VCaP (cell line): ENCODE measurements around the gene PRDM16.

Source experiments
- H3K27ac ChIP-seq: fragments of 450-650 bp; 2 replicates; pipeline ENCODE4 v1.5.1; 2017
- TF ChIP-seq, protein P1 (sequence below): fragments of 450-650 bp; conservative IDR thresholded peaks from 2 replicates; pipeline ENCODE4 v1.5.1; 2017; ENCODE audit warnings: mild to moderate bottlenecking, moderate library complexity

Gene PRDM16

DNA sequence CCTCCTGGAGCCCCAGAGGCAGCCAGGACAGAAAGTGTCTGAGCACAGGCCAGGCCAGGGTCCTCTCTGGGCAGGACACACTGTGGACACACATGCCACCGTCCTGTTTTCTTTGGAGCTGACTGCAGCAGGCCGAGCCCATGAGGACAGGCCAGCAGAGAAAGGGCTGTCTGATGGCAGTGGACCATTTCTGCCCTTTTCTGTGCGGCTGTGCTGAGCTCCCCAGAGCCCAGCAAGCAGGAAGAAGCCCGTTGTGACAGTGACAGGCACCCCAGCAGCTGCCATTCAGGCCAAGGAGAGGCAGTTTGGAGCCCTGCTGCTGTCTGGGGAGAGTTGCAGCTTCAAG lies 269.7 kb downstream of the PRDM16 start:
- TF ChIP-seq, protein P1, sequence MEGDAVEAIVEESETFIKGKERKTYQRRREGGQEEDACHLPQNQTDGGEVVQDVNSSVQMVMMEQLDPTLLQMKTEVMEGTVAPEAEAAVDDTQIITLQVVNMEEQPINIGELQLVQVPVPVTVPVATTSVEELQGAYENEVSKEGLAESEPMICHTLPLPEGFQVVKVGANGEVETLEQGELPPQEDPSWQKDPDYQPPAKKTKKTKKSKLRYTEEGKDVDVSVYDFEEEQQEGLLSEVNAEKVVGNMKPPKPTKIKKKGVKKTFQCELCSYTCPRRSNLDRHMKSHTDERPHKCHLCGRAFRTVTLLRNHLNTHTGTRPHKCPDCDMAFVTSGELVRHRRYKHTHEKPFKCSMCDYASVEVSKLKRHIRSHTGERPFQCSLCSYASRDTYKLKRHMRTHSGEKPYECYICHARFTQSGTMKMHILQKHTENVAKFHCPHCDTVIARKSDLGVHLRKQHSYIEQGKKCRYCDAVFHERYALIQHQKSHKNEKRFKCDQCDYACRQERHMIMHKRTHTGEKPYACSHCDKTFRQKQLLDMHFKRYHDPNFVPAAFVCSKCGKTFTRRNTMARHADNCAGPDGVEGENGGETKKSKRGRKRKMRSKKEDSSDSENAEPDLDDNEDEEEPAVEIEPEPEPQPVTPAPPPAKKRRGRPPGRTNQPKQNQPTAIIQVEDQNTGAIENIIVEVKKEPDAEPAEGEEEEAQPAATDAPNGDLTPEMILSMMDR: no peak
- peak overlapping the region; percentile 54 for H3K27ac ChIP-seq

DNA sequence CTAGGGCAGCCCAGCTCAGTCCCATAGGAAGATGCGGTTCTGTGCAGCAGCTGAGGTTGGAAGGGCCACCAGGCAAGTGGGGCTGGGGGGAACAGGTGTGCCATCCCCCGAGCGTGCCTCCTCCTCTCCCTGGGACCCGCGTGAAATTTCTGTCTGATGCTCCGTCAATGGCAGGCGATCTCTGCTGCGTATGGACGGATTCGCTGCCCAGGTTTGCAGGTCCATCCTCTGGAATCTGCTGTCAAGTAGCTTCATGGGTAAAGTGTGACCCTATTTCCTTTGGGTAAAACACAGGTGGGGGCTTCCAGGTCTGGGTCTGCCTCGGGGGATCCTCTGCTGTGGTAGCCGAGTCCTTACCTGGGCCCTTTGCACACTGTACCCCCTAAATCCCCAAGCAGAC lies 270.9 kb downstream of the PRDM16 start:
- TF ChIP-seq, protein P1: no peak
- no peak overlapping the region for H3K27ac ChIP-seq

DNA sequence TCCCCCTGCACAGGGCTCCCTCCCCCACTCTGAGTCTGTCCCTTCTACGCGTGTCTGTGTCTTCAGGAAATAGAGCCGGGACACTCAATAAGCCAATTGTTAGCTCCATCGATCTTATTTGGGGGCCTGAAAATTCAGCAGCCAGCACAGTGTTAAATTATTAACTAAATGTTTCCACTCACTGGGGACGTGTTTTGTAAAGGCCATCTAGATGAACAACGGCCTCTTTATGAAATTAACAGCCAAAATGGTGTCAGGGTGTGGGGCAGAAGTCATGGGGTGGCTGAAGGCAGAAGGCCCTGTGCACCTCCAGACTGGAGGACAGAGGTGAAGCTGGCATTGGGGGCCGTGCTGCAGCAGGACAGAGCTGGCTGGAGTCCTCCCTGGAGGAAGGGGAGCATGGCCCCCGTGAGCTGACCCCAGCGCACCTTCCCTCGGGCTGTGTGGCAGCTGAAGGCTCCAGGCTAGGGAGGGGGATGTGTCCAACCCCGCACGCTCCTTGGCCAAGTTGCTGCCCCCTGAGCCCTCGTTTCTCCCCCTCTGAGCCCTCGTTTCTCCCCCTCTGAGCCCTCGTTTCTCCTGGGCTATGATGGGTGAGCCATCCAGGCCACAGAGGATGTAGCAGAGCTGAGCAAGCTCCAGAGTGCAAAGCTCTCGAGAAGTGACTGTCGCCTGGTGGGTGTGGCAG lies 271.7 kb downstream of the PRDM16 start:
- TF ChIP-seq, protein P1: no peak
- H3K27ac ChIP-seq: no peak overlapping the region

DNA sequence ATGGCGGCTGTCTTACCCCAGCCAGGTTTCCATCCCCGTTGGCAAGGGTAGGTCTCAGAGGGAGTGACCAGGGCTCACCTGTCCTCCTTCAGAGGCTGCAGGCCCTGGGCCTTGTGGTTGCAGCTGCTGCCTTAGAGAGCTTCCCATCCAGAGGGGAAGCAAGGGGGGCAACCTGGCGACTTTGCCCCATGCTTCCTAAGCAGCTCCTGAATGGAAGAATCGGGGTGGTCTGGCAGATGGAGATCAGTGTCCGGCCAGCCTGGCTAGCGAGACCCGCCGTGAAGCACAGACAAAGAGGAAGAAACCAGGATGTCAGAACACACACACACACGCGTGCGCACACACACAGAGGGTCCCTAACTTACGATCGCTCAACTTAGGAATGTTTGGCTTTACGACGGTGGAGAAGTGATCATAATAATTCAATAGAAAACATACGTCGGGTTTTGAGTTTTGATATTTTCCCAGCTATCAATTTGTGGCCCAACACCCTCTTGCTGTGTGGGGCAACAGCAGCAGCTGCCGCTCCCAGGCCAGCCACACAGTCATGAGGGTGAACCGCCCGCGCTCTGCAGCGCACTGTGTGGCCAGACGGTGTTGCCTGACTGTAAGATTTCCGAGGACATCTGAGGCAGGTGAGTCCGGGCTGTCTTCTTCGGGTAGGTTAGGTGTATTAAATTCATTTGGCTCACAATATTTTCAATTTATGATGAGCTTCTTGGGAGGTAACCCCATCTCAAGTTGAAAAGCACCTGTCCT lies 272.4 kb downstream of the PRDM16 start:
- TF ChIP-seq, protein P1: no peak
- no peak overlapping the region for H3K27ac ChIP-seq

DNA sequence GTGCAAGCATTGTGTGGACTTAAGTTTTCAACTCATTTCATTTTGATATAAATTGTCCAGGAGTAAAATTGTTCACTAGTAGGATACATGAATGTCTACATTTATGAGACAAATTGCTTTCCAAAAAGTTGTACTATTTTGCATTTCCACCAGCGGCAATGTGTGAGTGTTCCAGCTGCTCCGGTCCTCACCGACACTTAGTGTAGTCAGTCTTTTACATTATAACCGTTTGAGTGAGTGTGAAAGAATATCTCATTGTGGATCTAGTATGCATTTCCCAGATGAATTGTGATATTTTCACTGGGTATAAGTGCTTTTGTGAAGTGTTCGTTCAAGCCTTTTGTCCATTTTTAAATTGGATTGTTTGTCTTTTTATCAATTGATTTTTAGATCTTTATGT lies 274.0 kb downstream of the PRDM16 start:
- no peak overlapping the region for H3K27ac ChIP-seq
- TF ChIP-seq, protein P1: no peak

DNA sequence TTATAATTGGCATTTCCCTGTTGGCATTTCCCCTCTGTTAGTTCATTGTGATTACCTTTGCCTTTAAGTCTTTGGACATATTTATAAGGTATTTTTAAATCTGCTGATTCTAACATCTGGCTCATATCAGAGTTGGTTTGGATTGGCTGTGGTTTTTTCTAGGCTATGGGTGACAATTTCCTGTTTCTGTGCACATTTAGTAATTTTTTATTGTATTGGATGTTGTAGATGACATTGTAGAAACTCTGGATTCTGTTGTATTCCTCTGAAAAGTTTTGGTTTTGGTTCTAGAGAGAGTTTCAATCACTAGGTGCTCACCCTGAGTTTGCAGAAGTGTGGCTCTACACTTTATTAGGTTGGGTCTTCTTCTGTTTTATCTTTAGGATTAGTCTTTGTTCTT lies 275.4 kb downstream of the PRDM16 start:
- TF ChIP-seq, protein P1: no peak

DNA sequence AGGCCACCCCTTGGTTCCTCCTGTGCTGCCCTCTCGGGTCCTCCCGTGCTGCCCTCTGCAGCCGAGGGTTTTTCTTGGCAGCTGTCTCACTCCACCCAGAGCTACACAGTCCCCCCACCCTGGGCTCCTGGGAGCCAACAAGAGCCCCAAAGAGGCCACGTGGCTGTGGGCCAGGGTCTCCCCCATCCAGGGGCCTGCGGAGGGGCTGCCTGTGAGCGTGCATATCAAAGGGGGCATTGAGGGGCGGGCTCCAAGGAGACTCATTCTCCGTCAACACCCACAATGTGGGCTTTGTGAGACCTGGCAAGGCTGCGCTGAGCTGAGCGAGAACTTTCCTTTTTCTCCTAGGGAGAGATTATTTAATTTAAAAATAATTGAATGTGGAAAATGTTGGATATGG lies 276.8 kb downstream of the PRDM16 start:
- TF ChIP-seq, protein P1: no peak
- H3K27ac ChIP-seq: no peak overlapping the region

More for the DNA sequence above, 275.4 kb downstream of the PRDM16 start:
- H3K27ac ChIP-seq: no peak overlapping the region
